GM20000 (cell line): ENCODE results near the gene ZDHHC7.

Source experiments
- DNase-seq: peaks from one replicate; pipeline ENCODE4 v3.0.0; 2012; ENCODE audit warnings: low spot score
- CTCF ChIP-seq: IDR thresholded peaks from 2 replicates; pipeline ENCODE4 v1.5.1; 2012; ENCODE audit warnings: mild to moderate bottlenecking, control low read depth; ENCODE audit errors: extremely low read depth, missing control alignments

ZDHHC7 gene

GRCh38 chr16:85047867-85048455 is 36.6 kb upstream of the ZDHHC7 start:
- no peak for TF ChIP-seq CTCF
- no peak for DNase-seq

GRCh38 chr16:85046931-85047866 is 35.9 kb upstream of the ZDHHC7 start:
- TF ChIP-seq CTCF, result no peak
- DNase-seq, result no peak

GRCh38 chr16:85046472-85046916 is 35.2 kb upstream of the ZDHHC7 start:
- TF ChIP-seq CTCF, result no peak
- no peak for DNase-seq

- TF ChIP-seq CTCF, result no peak
- no peak for DNase-seq
These were observed 34.5 kb upstream of the ZDHHC7 start for GRCh38 chr16:85045641-85046471.

- TF ChIP-seq CTCF, result no peak
These were observed 33.7 kb upstream of the ZDHHC7 start for GRCh38 chr16:85045077-85045476.

GRCh38 chr16:85042606-85043005 is 31.3 kb upstream of the ZDHHC7 start:
- no peak for TF ChIP-seq CTCF

More at GRCh38 chr16:85045077-85045476, 33.7 kb upstream of the ZDHHC7 start:
- no peak for DNase-seq

More at GRCh38 chr16:85042606-85043005, 31.3 kb upstream of the ZDHHC7 start:
- no peak for DNase-seq
